Endodermal cell (in vitro differentiated cells): Measurements from ENCODE around the gene CCSER1. TPM values are rescaled to one million over a fixed set of nuclear protein-coding genes. Genes with fewer than 3 reads are reported as not detected.

Experiments
- DNase-seq: peaks from one replicate; pipeline ENCODE4 v3.0.0-alpha.2; 2017
- H3K27ac ChIP-seq: 2 replicates; pipeline ENCODE4 v1.5.1; 2013; ENCODE audit warnings: mild to moderate bottlenecking, low read depth, low read length, moderate library complexity
- H3K27me3 ChIP-seq: 2 replicates; pipeline ENCODE4 v1.6.1; 2013; ENCODE audit warnings: mild to moderate bottlenecking, low read length, moderate library complexity; ENCODE audit not compliant: insufficient read depth, control insufficient read depth, poor library complexity, severe bottlenecking
- H3K36me3 ChIP-seq: 2 replicates; pipeline ENCODE4 v1.7.0; 2013; ENCODE audit warnings: mild to moderate bottlenecking, low read length, moderate library complexity; ENCODE audit not compliant: control insufficient read depth, insufficient read depth
- H3K4me1 ChIP-seq: one replicate; pipeline ENCODE4 v1.7.0; 2013; ENCODE audit warnings: low read length; ENCODE audit not compliant: control insufficient read depth, insufficient read depth
- H3K4me3 ChIP-seq: 2 replicates; pipeline ENCODE4 v1.5.1; 2013; ENCODE audit warnings: mild to moderate bottlenecking, low read length, moderate library complexity
- H3K9ac ChIP-seq: 2 replicates; pipeline ENCODE4 v1.6.1; 2013; ENCODE audit warnings: mild to moderate bottlenecking, low read length, moderate library complexity; ENCODE audit not compliant: poor library complexity, severe bottlenecking; ENCODE audit errors: extremely low read depth
- H3K9me3 ChIP-seq: 2 replicates; pipeline ENCODE4 v1.6.1; 2013; ENCODE audit warnings: mild to moderate bottlenecking, low read length, moderate library complexity; ENCODE audit not compliant: control insufficient read depth
- H3K27ac Mint-ChIP-seq: 2 replicates; pipeline ENCODE4 v1.8.0; 2020; ENCODE audit warnings: mixed read lengths
- H3K27me3 Mint-ChIP-seq: 2 replicates; pipeline ENCODE4 v1.8.0; 2021; ENCODE audit warnings: mild to moderate bottlenecking, mixed read lengths; ENCODE audit not compliant: insufficient read depth
- H3K36me3 Mint-ChIP-seq: 2 replicates; pipeline ENCODE4 v1.8.0; 2020; ENCODE audit warnings: low read depth, mixed read lengths
- H3K4me1 Mint-ChIP-seq: 2 replicates; pipeline ENCODE4 v1.8.0; 2020; ENCODE audit warnings: mixed read lengths
- H3K4me3 Mint-ChIP-seq: 2 replicates; pipeline ENCODE4 v1.8.0; 2020; ENCODE audit warnings: mild to moderate bottlenecking, moderate library complexity, mixed read lengths
- H3K9me3 Mint-ChIP-seq: 2 replicates; pipeline ENCODE4 v1.8.0; 2020; ENCODE audit warnings: mild to moderate bottlenecking, mixed read lengths
- WGBS, 2 experiments: methylation state at CpG; one replicate each; pipeline versions ENCODE4 v1.1.5 to v1.1.7; 2013; ENCODE audit warnings: missing lambda C conversion rate in 2 of 2, mixed read lengths in 1 of 2; ENCODE audit not compliant: insufficient coverage in 1 of 2, insufficient read length in 1 of 2; 5-methylcytosine and 5-hydroxymethylcytosine counted together
- total RNA-seq, 2 donors: library from RNA; stranded (reverse); fragmentation: NEBNext Ultra II Directional in 1 of 2; extraction: Animal tissue kit (Norgen Biotek cat#: 25700) in 1 of 2; gene quantifications; 2 replicates in 1 of 2; 3 replicates in 1 of 2; pipeline ENCODE4 v1.2.1, GENCODE V29; 2021
- TF ChIP-seq, protein P1 (sequence below): fragments of 200-600 bp; sonication (generic); conservative IDR thresholded peaks from 2 replicates; pipeline ENCODE4 v1.5.0; 2021; ENCODE audit warnings: antibody characterized with exemption, mild to moderate bottlenecking

CCSER1 gene
- total RNA-seq, 2 donors from 2014 or later = 1.1 to 2.2 TPM

DNA sequence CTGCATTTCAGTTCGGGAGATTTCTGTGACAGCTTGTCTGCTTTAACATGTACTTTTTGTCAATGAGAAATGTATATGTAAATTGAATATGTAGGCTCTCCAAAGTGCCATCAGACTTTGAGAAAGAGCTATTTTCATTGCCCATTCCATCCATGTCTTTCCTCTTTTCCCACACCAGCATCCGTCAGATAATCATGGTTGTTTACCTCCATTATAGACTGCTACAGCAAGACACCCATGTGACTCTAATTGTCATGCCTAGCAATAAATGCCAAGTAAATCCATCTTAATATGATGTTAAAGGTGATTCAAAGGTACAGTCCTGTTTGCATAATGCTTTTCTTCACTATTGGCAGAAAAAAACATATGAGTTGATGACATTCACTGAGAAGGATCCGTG is 1157.3 kb downstream of the CCSER1 start:
- H3K4me1 ChIP-seq = no peaks in the 10 kb centered on the region
- TF ChIP-seq, protein P1, sequence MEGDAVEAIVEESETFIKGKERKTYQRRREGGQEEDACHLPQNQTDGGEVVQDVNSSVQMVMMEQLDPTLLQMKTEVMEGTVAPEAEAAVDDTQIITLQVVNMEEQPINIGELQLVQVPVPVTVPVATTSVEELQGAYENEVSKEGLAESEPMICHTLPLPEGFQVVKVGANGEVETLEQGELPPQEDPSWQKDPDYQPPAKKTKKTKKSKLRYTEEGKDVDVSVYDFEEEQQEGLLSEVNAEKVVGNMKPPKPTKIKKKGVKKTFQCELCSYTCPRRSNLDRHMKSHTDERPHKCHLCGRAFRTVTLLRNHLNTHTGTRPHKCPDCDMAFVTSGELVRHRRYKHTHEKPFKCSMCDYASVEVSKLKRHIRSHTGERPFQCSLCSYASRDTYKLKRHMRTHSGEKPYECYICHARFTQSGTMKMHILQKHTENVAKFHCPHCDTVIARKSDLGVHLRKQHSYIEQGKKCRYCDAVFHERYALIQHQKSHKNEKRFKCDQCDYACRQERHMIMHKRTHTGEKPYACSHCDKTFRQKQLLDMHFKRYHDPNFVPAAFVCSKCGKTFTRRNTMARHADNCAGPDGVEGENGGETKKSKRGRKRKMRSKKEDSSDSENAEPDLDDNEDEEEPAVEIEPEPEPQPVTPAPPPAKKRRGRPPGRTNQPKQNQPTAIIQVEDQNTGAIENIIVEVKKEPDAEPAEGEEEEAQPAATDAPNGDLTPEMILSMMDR = no peak
- no peak overlapping the region for H3K27ac ChIP-seq
- H3K36me3 ChIP-seq = no peaks in the 10 kb centered on the region
- WGBS, 2 experiments = 80 to 90% methylated on average over 2 to 3 of the region's 3 CpGs
- Mint-ChIP-seq H3K9me3 (no peaks in the 10 kb centered on the region), H3K27ac (no peak overlapping the region), H3K4me1 (no peaks in the 10 kb centered on the region), H3K36me3 (no peaks in the 10 kb centered on the region), H3K27me3 (no peaks in the 10 kb centered on the region), H3K4me3 (no peak overlapping the region)
- no peaks in the 10 kb centered on the region for H3K9me3 ChIP-seq
- no peak overlapping the region for H3K4me3 ChIP-seq
- no peak overlapping the region for H3K9ac ChIP-seq
- H3K27me3 ChIP-seq = no peaks in the 10 kb centered on the region
- no peak for DNase-seq

- TF ChIP-seq, protein P1 = no peak
- Histone ChIP-seq H3K9me3 (no peaks in the 10 kb centered on the region), H3K9ac (no peak overlapping the region), H3K27me3 (no peaks in the 10 kb centered on the region), H3K36me3 (no peaks in the 10 kb centered on the region), H3K4me1 (no peaks in the 10 kb centered on the region), H3K27ac (no peak overlapping the region), H3K4me3 (no peak overlapping the region)
- 88% methylated on average over 2 of the region's 2 CpGs; no CpG with 5 or more reads in 1 of the 2 experiments for WGBS, 2 experiments
- no peaks in the 10 kb centered on the region for H3K4me1 Mint-ChIP-seq
- no peaks in the 10 kb centered on the region for H3K9me3 Mint-ChIP-seq
- H3K36me3 Mint-ChIP-seq = no peaks in the 10 kb centered on the region
- DNase-seq = no peak
- no peak overlapping the region for H3K4me3 Mint-ChIP-seq
- no peaks in the 10 kb centered on the region for H3K27me3 Mint-ChIP-seq
- no peak overlapping the region for H3K27ac Mint-ChIP-seq
Measured at GRCh38 chr4:91285487-91285886, 1158.3 kb downstream of the CCSER1 start.

GRCh38 chr4:91288702-91289311 is 1161.6 kb downstream of the CCSER1 start:
- H3K9me3 ChIP-seq = no peaks in the 10 kb centered on the region
- H3K27me3 ChIP-seq = no peaks in the 10 kb centered on the region
- WGBS, 2 experiments = 71 to 95% methylated on average over 1 to 2 of the region's 2 CpGs
- no peak for DNase-seq
- no peaks in the 10 kb centered on the region for H3K4me1 ChIP-seq
- Mint-ChIP-seq H3K9me3 (no peaks in the 10 kb centered on the region), H3K27me3 (no peaks in the 10 kb centered on the region), H3K4me3 (no peak overlapping the region), H3K36me3 (no peaks in the 10 kb centered on the region), H3K4me1 (no peaks in the 10 kb centered on the region), H3K27ac (no peak overlapping the region)
- TF ChIP-seq, protein P1 = no peak
- no peak overlapping the region for H3K9ac ChIP-seq
- no peak overlapping the region for H3K27ac ChIP-seq
- no peaks in the 10 kb centered on the region for H3K36me3 ChIP-seq
- H3K4me3 ChIP-seq = no peak overlapping the region
